ENCODE results near the gene GSTM2. TPM values are rescaled to one million over a fixed set of nuclear protein-coding genes. Genes with fewer than 3 reads are reported as not detected.
"Not testable (repeated sequence)": the region's sequence is repeated elsewhere in the genome, so short reads cannot be mapped to it uniquely, and the experiment has no call there.

The GSTM2 gene
- total and polyA plus RNA-seq, 2 experiments from 2014 or later: 48.7 to 91.4 TPM

DNA sequence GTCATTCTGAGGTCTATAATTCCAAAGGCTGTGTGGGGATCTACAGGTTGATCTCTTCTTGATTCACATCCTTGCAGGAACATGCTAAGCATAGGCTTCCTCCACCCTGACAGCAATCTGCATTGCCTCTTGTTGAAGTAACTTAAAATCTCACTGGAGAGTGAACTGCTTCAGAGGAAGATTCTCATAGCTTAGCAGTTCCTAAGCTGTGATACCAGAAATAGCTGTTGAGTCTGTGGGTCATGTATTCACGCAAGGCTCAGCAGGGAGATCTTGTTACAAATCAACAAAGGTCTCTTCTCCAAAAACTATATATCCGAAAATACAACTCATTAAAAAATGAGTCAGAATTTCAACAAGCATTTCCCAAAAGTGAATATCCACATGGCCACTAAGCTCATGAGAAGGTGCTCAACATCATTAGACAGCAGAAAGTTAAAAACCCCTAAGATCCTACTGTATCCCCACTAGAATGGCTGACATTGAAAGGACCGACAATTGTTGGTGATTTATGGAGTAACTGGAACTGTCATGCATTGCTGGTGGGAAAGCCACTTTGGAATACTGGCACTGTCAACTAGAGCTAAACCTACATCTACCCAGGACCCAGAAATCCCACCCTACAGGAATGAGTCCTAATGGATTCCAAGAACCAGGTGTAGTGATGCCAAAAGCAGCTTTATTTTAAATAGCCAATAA lies 9.0 kb downstream of the GSTM2 start:
- not testable (repeated sequence) for H4K20me1 ChIP-seq (ENCODE audit: insufficient read depth, poor library complexity, severe bottlenecking); H3K27me3 ChIP-seq; H3K4me2 ChIP-seq; H3K27ac ChIP-seq; H3K4me3 ChIP-seq; H3K9me3 ChIP-seq (ENCODE audit: low read depth); H2AFZ ChIP-seq; H3K36me3 ChIP-seq (replicated peaks; ENCODE audit: insufficient read depth, low read depth); DNase-seq (ENCODE audit: low spot score); H3K79me2 ChIP-seq; H3K4me1 ChIP-seq (ENCODE audit: insufficient read depth); H3K9me2 ChIP-seq (replicated peaks; ENCODE audit: insufficient read depth)
- 94% methylated on average over 3 of the region's 3 CpGs for WGBS (ENCODE audit: low lambda C conversion rate, missing lambda C conversion rate)

DNA sequence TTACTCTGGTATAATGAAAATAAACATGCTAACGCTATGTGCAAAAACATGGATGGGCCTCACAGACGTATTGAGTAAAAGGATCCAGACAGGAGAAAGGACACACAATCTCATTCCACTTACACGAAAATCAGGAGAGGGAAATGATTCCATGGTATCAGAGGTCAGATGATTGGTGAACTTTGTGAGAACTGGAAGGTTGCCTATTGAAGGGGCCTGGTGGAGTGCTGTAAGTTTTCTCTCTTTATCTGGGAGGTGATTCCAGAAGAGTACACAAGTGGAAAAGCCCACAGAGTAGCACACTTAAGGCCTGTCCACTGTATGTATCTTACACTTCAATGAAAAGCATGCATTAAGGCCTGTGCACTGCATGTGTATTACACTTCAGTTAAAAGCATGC lies 9.6 kb downstream of the GSTM2 start:
- WGBS (ENCODE audit: low lambda C conversion rate, missing lambda C conversion rate): 88% methylated on average over 3 of the region's 3 CpGs
- TF ChIP-seq EZH2 (IDR thresholded peaks at IDR 0.05; ENCODE audit: borderline replicate concordance): no peak
- TF ChIP-seq EZH2phosphoT487 (IDR thresholded peaks at IDR 0.05; ENCODE audit: low read depth, severe bottlenecking, unreplicated experiment): no peak
- TF ChIP-seq, protein P1, sequence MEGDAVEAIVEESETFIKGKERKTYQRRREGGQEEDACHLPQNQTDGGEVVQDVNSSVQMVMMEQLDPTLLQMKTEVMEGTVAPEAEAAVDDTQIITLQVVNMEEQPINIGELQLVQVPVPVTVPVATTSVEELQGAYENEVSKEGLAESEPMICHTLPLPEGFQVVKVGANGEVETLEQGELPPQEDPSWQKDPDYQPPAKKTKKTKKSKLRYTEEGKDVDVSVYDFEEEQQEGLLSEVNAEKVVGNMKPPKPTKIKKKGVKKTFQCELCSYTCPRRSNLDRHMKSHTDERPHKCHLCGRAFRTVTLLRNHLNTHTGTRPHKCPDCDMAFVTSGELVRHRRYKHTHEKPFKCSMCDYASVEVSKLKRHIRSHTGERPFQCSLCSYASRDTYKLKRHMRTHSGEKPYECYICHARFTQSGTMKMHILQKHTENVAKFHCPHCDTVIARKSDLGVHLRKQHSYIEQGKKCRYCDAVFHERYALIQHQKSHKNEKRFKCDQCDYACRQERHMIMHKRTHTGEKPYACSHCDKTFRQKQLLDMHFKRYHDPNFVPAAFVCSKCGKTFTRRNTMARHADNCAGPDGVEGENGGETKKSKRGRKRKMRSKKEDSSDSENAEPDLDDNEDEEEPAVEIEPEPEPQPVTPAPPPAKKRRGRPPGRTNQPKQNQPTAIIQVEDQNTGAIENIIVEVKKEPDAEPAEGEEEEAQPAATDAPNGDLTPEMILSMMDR (IDR thresholded peaks at IDR 0.05; ENCODE audit: poor library complexity): no peak
- H2AFZ ChIP-seq: no peak overlapping the region
- DNase-seq (ENCODE audit: low spot score): no peak
- H3K27ac ChIP-seq: no peak overlapping the region
- H3K9me3 ChIP-seq (ENCODE audit: low read depth): no peaks in the 10 kb centered on the region
- no peaks in the 10 kb centered on the region for H3K79me2 ChIP-seq
- no peaks in the 10 kb centered on the region for H3K9me2 ChIP-seq (replicated peaks; ENCODE audit: insufficient read depth)
- no peaks in the 10 kb centered on the region for H3K4me1 ChIP-seq (ENCODE audit: insufficient read depth)
- no peak overlapping the region for H3K4me2 ChIP-seq
- no peaks in the 10 kb centered on the region for H4K20me1 ChIP-seq (ENCODE audit: insufficient read depth, poor library complexity, severe bottlenecking)
- no peak overlapping the region for H3K4me3 ChIP-seq
- H3K27me3 ChIP-seq: no peaks in the 10 kb centered on the region
- H3K36me3 ChIP-seq (replicated peaks; ENCODE audit: insufficient read depth, low read depth): no peaks in the 10 kb centered on the region

DNA sequence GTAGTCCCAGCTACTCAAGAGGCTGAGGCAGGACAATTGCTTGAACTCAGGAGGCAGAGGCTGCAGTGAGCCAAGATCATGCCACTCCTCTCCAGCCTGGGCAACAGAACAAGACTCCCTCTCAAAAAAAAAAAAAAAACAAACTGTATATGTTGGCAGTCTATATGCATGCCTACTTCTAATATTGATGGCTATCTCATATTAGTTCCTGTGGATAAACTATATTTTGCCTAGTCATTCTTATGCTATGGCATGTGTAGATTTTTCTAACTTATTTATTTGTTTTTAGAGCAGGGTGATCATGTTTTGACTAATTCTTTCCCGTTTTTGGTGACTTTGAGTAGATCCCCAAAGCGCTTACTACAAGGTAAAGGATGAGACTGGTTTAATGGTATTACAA lies 10.8 kb downstream of the GSTM2 start:
- H3K4me1 ChIP-seq (ENCODE audit: insufficient read depth); H3K27ac ChIP-seq; H3K36me3 ChIP-seq (replicated peaks; ENCODE audit: insufficient read depth, low read depth); DNase-seq (ENCODE audit: low spot score); H3K4me2 ChIP-seq; H4K20me1 ChIP-seq (ENCODE audit: insufficient read depth, poor library complexity, severe bottlenecking); H3K79me2 ChIP-seq; H3K9me2 ChIP-seq (replicated peaks; ENCODE audit: insufficient read depth); H2AFZ ChIP-seq; H3K9me3 ChIP-seq (ENCODE audit: low read depth); H3K27me3 ChIP-seq; H3K4me3 ChIP-seq: not testable (repeated sequence)
- 90% methylated on average over 2 of the region's 2 CpGs for WGBS (ENCODE audit: low lambda C conversion rate, missing lambda C conversion rate)

DNA sequence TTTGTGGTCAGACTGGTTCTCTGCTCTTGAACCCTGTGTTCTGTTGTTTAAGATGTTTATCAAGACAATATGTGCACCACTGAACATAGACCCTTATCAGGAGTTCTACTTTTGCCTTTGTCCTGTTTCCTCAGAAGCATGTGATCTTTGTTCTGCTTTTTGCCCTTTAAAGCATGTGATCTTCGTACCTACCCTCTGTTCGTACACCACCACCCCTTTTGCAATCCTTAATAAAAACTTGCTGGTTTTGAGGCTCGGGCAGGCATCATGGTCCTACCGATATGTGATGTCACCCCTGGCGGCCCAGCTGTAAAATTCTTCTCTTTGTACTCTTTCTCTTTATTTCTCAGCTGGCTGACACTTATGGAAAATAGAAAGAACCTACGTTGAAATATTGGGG lies 16.9 kb downstream of the GSTM2 start:
- not testable (repeated sequence) for H3K4me1 ChIP-seq (ENCODE audit: insufficient read depth); H3K4me3 ChIP-seq; H3K9me3 ChIP-seq (ENCODE audit: low read depth); H3K27ac ChIP-seq; H3K27me3 ChIP-seq; H3K36me3 ChIP-seq (replicated peaks; ENCODE audit: insufficient read depth, low read depth); H4K20me1 ChIP-seq (ENCODE audit: insufficient read depth, poor library complexity, severe bottlenecking); H3K9me2 ChIP-seq (replicated peaks; ENCODE audit: insufficient read depth); H3K4me2 ChIP-seq; H2AFZ ChIP-seq; H3K79me2 ChIP-seq; DNase-seq (ENCODE audit: low spot score)
- 93% methylated on average over 4 of the region's 6 CpGs for WGBS (ENCODE audit: low lambda C conversion rate, missing lambda C conversion rate)

DNA sequence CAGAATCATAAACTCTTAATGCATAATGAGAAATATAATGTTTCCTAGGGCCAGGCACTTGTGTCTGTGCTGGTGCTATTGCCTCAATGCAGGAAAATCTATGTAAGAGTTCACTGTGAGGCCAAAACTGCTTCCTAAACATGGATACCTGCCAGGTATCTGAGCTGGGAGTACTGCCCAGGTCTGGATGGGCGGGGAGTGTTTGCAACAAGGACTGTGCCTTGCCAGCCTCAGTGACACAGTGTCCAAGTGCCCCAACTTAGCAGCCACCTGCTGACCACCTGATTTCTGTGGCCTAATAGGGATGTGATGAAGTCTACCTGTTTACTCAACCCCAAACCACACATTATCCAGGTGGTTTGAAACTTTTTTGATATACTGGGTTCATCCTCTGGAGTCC lies 17.5 kb downstream of the GSTM2 start:
- H3K9me3 ChIP-seq (ENCODE audit: low read depth); H3K4me3 ChIP-seq; H3K27ac ChIP-seq; H3K36me3 ChIP-seq (replicated peaks; ENCODE audit: insufficient read depth, low read depth); H3K4me1 ChIP-seq (ENCODE audit: insufficient read depth); H3K4me2 ChIP-seq; H3K9me2 ChIP-seq (replicated peaks; ENCODE audit: insufficient read depth); H3K79me2 ChIP-seq; H2AFZ ChIP-seq; H4K20me1 ChIP-seq (ENCODE audit: insufficient read depth, poor library complexity, severe bottlenecking); DNase-seq (ENCODE audit: low spot score); H3K27me3 ChIP-seq: not testable (repeated sequence)
- WGBS (ENCODE audit: low lambda C conversion rate, missing lambda C conversion rate): 88% methylated on average over 1 of the region's 1 CpG

DNA sequence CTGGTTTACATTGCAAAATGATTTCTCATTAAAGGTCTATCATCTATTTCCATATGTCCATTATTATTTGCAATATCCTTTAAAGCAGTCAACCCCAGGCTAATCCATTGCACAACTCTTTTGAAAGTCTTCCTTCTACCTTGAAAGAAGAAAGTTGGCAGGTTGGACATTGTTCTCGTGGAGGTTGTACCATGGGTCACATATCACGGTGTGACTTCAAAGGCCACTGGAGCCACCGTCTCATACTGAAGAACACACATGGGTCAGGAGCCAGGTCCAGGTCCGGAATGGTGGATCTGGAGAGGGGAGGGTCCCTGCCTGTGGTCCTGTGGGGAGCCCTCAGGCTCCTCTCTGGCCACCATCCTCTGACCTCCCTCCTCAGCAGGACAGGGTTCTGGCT lies 18.0 kb downstream of the GSTM2 start:
- H4K20me1 ChIP-seq (ENCODE audit: insufficient read depth, poor library complexity, severe bottlenecking); H3K27ac ChIP-seq; H3K9me2 ChIP-seq (replicated peaks; ENCODE audit: insufficient read depth); H3K4me1 ChIP-seq (ENCODE audit: insufficient read depth); H3K4me2 ChIP-seq; H2AFZ ChIP-seq; DNase-seq (ENCODE audit: low spot score); H3K36me3 ChIP-seq (replicated peaks; ENCODE audit: insufficient read depth, low read depth); H3K9me3 ChIP-seq (ENCODE audit: low read depth); H3K79me2 ChIP-seq; H3K4me3 ChIP-seq; H3K27me3 ChIP-seq: not testable (repeated sequence)
- WGBS (ENCODE audit: low lambda C conversion rate, missing lambda C conversion rate): 85% methylated on average over 4 of the region's 4 CpGs

DNA sequence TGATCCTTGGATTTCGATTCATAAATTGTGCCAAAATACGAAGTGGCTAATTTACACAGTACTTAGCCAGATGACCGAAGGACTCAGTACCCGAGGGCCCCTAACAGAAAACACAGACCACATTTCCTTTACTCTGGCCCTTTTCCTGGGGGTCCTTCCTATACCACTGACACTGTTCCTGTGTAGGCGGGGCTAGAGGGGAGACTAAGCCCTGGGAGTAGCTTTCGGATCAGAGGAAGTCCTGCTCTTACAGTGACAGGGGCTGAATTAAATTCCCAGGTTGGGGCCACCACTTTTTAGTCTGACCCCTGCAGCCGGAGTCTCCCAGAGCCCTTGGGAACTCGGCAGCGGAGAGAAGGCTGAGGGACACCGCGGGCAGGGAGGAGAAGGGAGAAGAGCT lies 19.3 kb downstream of the GSTM2 start:
- H4K20me1 ChIP-seq (ENCODE audit: insufficient read depth, poor library complexity, severe bottlenecking); H2AFZ ChIP-seq; H3K36me3 ChIP-seq (replicated peaks; ENCODE audit: insufficient read depth, low read depth); H3K9me3 ChIP-seq (ENCODE audit: low read depth); H3K4me1 ChIP-seq (ENCODE audit: insufficient read depth); H3K27me3 ChIP-seq; H3K79me2 ChIP-seq; H3K4me3 ChIP-seq; DNase-seq (ENCODE audit: low spot score); H3K9me2 ChIP-seq (replicated peaks; ENCODE audit: insufficient read depth): not testable (repeated sequence)
- H3K27ac ChIP-seq: peak overlapping the region; percentile 80
- 70% methylated on average over 5 of the region's 11 CpGs for WGBS (ENCODE audit: low lambda C conversion rate, missing lambda C conversion rate)
- peak overlapping the region; percentile 74 for H3K4me2 ChIP-seq

All from hepatocyte (in vitro differentiated cells).